GM19025 (cell line): Measurements from ENCODE around the gene ZNF467.

Experiments
- ATAC-seq: cut with Tn5 transposase; IDR thresholded peaks from one replicate; pipeline ENCODE4 v1.9.1; 2021; ENCODE audit warnings: mild to moderate bottlenecking, low read depth, moderate library complexity; ENCODE audit not compliant: unreplicated experiment

Gene ZNF467

DNA sequence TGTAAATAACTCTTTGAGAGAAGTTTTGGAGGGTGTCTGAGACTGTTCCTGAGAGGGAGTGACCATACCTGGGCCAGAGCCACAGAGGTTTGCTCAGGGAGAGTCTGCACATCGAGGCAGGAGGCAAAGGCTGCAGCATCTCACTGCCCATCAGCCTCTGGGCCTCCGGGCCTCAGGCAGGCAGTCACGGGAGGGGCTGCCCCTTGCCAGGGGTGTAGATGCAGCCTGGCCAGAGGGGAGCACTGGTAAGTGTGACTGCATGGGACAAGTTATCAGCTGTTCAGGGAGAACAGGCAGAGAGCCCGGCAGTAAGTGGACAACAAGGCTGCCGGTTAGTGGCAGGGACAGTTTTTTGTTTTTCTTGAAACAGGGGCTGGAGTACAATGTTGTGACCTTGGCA is 55.9 kb downstream of the ZNF467 start:
- ATAC-seq = no peak

DNA sequence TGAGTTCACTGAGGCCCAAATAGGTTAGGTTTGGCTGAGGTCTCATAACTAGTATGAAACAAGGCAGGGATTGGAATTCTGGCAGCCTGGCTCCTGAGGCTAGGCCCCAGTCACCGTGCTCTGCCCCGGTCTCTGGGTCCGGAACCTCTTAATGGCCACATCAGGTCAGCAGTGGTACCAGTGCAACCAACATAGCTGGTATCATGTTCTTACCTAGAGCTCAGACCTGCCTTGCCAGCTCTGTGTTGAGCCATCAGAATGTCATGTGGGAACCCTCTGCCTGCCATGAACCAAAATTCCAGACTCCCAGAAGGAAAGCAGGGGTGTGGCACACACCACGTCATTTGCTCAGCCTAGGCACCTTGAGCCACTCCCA is 56.5 kb downstream of the ZNF467 start:
- ATAC-seq = no peak

GRCh38 chr7:149716007-149716931 is 57.1 kb downstream of the ZNF467 start:
- ATAC-seq = no peak

DNA sequence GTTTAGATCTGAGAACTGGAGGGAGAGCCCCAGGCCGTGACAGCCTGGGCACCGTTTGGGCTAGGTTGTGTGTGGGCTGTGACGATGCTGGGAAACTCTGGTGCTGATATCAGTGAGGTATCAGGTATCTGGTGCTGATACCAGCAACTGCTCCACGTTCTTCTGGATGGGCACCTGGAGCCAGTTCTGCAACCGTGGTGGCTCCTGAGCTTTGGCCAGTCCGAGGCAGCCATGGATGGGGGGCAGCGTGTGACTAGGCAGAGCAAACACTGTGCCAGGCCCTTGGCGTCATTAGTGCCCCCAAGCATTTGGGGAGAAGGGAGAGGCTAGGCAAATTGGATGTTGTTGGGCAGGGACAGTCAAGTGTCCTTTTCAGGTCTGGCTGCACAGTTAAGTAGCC is 57.9 kb downstream of the ZNF467 start:
- no peak for ATAC-seq

- ATAC-seq = peak; percentile 7
Observed at GRCh38 chr7:149714910-149715471, 58.4 kb downstream of the ZNF467 start.
